Right kidney (tissue), 1 donor: ENCODE results near the gene C1QTNF1.

Experiments
- DNase-seq: peaks from one replicate; pipeline ENCODE4 v3.0.0-alpha.2; 2016

Gene C1QTNF1

DNA sequence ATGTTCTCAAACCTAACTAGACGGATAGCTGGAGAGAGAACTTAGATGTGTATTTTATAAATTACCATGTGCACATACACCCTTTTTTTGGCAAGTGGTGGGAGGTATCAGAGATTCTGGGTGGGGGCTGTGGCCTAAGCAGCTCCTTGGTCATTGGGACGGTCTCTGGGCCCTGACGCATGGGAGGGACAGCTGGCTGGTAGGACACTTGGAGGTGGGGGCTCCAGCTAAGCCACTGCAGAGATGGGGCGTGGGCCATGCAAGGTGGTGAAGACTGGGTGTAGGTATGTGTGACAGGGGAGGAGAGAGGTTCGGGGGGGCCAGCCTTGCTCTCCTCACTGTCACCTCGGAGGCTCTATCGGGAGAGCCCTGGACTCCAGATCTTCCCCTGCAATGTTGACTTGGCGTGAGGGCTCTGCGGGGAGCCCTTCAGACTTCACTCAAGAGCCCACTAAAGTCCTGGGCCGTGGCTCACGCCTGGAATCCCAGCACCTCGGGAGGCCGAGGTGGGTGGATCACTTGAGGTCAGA lies 17.1 kb downstream of the C1QTNF1 start:
- no peak for DNase-seq

DNA sequence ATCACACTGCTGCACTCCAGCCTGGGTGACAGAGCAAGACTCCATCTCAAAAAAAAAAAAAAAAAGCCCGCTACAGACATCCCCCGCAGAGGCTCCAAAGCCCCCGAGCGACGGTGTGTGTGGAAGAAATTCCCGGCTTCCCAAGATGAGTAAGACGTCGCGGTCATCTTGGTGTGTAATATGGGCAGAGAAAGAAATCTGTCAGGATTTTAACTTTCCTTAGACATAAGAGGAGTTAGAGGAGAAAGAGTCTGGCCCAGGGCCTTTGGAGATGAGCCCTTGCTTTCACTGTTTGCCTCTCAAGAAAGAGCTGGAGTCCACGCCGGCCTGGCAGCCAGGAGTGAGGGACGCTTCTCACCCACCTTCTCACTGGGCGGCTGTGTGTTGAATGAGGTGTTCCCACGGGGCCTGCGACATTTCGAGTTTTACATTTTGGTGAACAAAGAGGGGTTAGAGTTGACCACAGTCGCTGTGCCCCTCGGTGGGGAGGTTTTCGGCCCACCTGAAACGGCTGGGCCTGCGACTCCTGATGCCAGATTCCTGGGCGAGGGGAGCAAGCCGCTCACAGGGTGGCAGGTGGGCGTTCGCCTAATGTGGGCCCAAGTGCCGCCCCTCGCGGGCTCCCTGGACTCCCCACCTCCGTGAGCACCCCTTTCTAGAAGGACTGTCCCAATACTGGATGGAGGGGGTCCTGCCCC lies 17.9 kb downstream of the C1QTNF1 start:
- no peak for DNase-seq

GRCh38 chr17:79042421-79043190 lies 18.6 kb downstream of the C1QTNF1 start:
- no peak for DNase-seq

GRCh38 chr17:79043191-79043930 lies 19.4 kb downstream of the C1QTNF1 start:
- DNase-seq, result no peak

- no peak for DNase-seq
These were observed 20.0 kb downstream of the C1QTNF1 start for GRCh38 chr17:79043931-79044320.

DNA sequence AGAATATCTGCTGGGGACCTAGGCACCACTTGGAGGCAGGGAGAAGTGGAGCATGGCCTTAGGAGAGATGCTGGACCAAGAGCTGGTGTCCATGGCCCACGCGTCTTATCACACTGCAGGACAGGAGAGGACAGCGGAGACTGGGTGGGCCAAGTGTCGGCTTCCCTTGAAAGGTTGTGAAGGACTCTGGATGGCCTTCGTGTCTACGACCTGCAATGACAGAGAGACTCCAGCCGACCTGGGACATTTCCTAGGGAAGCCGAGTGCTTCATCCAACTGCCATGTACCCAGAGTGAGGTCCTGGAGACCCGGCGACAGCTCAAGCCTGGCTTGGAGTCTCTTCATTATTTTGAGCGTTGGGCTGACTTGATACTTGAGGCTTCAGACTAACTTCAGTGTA lies 20.5 kb downstream of the C1QTNF1 start:
- DNase-seq, result no peak

DNA sequence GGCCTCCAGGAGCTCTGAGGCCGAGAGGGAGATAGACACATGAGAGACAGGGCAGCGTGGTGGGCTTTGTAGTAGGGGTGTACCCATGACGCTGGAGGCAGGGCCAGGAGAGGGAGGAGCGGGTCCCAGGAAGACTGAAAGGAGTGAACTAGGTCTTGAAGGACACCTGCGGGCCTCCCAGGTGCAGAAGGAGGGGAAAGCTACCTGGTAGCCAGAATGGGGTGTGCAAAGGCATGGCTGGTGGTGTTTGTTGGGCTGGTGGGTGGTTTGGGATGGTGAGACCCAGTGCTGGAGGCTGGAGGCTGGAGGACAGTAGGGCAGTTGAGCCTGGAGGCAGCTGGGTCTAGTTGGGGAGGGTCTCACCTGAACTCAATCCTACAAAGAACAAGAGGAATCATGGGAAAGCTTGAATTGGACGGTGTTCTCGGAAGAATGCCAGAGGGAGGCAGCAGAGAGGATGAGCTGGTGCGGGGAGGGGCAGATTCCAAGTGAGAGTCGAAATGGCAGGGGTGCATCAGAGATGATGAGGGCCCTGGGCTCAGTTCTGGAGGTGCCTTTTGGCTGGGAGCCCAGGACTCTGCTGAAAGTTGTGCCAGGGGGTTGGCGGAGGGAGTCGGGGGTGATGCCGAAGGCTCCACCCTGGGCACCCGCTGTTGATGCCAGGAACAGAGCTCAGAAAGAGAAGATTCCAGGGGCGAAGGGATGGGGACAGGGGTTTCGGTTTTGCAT lies 21.2 kb downstream of the C1QTNF1 start:
- no peak for DNase-seq

DNA sequence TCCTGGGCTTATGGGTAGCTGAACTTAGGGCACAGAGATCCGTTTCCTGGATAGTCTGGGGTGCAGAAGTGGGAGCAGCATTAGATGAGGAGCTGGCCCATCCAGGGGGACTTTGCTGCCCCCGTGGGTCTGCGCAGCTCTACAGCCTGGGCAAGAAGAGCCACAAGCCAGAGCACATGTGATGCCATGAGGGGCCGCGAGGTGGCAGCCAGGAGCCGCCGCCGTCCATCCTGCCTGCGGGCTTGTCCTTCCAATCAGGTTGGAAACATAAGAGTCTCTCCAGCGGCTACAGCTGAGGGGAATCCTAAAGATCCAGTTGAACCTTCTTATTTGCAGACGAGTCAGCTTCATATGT lies 21.9 kb downstream of the C1QTNF1 start:
- DNase-seq, result peak; percentile 62

DNA sequence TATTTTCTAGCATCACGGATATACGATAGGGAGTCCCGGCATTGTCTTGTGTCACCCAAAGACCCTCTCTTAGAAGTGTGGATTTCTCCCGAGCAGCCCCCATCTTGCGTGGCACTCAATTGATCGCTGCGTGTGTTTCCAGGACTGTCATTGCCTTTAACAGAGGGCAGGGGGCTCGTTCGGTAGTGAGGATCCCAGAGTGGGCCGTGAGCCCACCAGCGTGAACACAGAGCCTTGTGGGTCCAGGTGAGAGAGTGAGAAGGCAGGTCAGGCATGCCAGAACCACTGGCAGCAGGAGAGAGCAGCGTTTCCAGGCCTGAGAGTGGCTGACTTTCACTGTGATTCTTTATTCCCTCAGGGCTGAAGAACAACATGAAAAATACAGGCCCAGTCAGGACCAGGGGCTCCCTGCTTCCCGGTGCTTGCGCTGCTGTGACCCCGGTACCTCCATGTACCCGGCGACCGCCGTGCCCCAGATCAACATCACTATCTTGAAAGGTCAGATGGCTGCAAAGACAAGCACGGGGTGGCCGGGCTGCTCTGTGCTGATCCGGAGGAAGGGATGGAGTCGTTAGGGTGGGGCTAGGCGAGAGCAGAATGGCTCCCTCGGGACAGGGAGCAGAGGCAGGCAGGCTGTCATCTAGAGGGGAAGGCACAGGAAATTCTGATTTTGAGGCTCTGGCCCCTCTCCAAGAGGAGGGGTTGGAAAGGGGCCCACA lies 22.4 kb downstream of the C1QTNF1 start:
- no peak for DNase-seq

- DNase-seq, result no peak
These were observed 22.9 kb downstream of the C1QTNF1 start for GRCh38 chr17:79046916-79047280.

DNA sequence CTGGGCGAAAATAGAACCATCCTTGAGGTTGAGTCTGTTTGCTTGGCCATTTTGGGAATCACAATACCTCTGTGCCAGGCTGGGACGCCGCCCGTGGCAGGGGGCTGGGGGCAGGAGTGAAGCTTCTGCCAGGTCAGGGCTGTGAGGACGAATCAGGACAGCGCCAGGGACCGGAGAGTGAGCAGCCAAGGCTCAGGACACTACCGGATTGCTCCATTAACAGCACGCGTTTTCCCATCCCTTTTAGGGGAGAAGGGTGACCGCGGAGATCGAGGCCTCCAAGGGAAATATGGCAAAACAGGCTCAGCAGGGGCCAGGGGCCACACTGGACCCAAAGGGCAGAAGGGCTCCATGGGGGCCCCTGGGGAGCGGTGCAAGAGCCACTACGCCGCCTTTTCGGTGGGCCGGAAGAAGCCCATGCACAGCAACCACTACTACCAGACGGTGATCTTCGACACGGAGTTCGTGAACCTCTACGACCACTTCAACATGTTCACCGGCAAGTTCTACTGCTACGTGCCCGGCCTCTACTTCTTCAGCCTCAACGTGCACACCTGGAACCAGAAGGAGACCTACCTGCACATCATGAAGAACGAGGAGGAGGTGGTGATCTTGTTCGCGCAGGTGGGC lies 23.4 kb downstream of the C1QTNF1 start:
- no peak for DNase-seq

DNA sequence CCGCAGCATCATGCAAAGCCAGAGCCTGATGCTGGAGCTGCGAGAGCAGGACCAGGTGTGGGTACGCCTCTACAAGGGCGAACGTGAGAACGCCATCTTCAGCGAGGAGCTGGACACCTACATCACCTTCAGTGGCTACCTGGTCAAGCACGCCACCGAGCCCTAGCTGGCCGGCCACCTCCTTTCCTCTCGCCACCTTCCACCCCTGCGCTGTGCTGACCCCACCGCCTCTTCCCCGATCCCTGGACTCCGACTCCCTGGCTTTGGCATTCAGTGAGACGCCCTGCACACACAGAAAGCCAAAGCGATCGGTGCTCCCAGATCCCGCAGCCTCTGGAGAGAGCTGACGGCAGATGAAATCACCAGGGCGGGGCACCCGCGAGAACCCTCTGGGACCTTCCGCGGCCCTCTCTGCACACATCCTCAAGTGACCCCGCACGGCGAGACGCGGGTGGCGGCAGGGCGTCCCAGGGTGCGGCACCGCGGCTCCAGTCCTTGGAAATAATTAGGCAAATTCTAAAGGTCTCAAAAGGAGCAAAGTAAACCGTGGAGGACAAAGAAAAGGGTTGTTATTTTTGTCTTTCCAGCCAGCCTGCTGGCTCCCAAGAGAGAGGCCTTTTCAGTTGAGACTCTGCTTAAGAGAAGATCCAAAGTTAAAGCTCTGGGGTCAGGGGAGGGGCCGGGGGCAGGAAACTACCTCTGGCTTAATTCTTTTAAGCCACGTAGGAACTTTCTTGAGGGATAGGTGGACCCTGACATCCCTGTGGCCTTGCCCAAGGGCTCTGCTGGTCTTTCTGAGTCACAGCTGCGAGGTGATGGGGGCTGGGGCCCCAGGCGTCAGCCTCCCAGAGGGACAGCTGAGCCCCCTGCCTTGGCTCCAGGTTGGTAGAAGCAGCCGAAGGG lies 24.2 kb downstream of the C1QTNF1 start:
- no peak for DNase-seq

GRCh38 chr17:79048826-79049755 lies 25.1 kb downstream of the C1QTNF1 start:
- no peak for DNase-seq

GRCh38 chr17:79049821-79050220 lies 25.9 kb downstream of the C1QTNF1 start:
- DNase-seq, result no peak

DNA sequence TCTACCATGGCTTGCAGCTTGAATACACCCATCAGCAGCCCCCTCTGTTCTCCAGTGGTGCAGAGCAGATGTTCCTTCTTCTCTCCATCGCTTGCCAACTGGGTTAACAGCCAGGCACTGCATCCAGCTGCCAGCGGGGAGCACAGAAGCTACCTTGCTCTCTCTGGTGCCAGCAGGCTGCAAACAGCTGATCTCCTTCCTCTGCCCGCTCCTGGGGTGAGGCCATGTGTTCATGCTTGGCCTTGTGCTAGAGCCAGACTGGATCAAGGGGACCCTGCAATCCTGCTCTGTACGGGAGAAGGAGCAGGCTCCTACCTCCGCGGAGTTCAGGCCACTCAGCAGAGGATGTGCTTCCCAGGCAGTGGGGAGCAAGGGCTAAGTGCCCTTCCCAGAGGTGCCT lies 26.6 kb downstream of the C1QTNF1 start:
- no peak for DNase-seq

GRCh38 chr17:79051306-79051705 lies 27.3 kb downstream of the C1QTNF1 start:
- DNase-seq, result no peak

GRCh38 chr17:79052131-79052530 lies 28.2 kb downstream of the C1QTNF1 start:
- no peak for DNase-seq

- no peak for DNase-seq
These were observed 29.4 kb downstream of the C1QTNF1 start for GRCh38 chr17:79053251-79053925.
